ENCODE data around the gene PPME1.

Gene PPME1

GRCh38 chr11:74238243-74238642, 67.2 kb downstream of the PPME1 start:
- Histone ChIP-seq H3K36me3 (ENCODE audit: control insufficient read depth, insufficient read depth, low read length) (peaks cover 17% of the 10 kb centered on the region), H3K4me1 (ENCODE audit: control insufficient read depth, insufficient read depth, low read length, poor library complexity, severe bottlenecking) (no peaks in the 10 kb centered on the region), H3K9me3 (ENCODE audit: control insufficient read depth, low read length) (no peaks in the 10 kb centered on the region), H3K27ac (ENCODE audit: insufficient read depth, low read length, poor library complexity, severe bottlenecking) (no peak overlapping the region), H3K27me3 (replicated peaks; ENCODE audit: control insufficient read depth, insufficient read depth, low read length, poor library complexity, severe bottlenecking) (no peaks in the 10 kb centered on the region), H3K4me3 (ENCODE audit: insufficient read depth, low read depth, low read length, poor library complexity, severe bottlenecking) (no peak overlapping the region)
- no peak for DNase-seq

- DNase-seq, result no peak
- Histone ChIP-seq H3K4me1 (ENCODE audit: control insufficient read depth, insufficient read depth, low read length, poor library complexity, severe bottlenecking) (no peaks in the 10 kb centered on the region), H3K4me3 (ENCODE audit: insufficient read depth, low read depth, low read length, poor library complexity, severe bottlenecking) (no peak overlapping the region), H3K27ac (ENCODE audit: insufficient read depth, low read length, poor library complexity, severe bottlenecking) (no peak overlapping the region), H3K36me3 (ENCODE audit: control insufficient read depth, insufficient read depth, low read length) (peaks cover 46% of the 10 kb centered on the region), H3K9me3 (ENCODE audit: control insufficient read depth, low read length) (no peaks in the 10 kb centered on the region), H3K27me3 (replicated peaks; ENCODE audit: control insufficient read depth, insufficient read depth, low read length, poor library complexity, severe bottlenecking) (no peaks in the 10 kb centered on the region)
Measured at GRCh38 chr11:74248469-74248868, 77.4 kb downstream of the PPME1 start.

DNA sequence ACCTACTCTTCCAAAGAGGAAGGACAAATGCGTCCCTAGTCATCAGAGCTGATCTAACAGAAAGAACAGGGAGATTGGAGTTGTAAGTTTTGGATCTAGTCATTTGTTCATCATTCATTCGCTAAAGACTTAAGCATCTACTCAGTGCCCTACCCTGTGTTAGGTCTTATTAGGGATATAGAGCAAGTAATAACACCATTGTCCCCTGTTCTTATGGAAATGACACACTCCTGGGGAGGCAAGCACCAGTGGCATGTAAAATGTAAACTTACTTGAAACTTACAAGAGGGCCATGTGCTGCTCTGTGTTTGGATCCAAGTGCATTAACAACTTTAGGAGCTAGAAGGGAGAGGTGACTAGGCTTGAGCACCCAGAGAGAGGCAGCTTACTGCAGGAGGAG, 78.4 kb downstream of the PPME1 start:
- DNase-seq, result no peak
- Histone ChIP-seq H3K4me1 (ENCODE audit: control insufficient read depth, insufficient read depth, low read length, poor library complexity, severe bottlenecking) (no peaks in the 10 kb centered on the region), H3K27ac (ENCODE audit: insufficient read depth, low read length, poor library complexity, severe bottlenecking) (no peak overlapping the region), H3K9me3 (ENCODE audit: control insufficient read depth, low read length) (no peaks in the 10 kb centered on the region), H3K36me3 (ENCODE audit: control insufficient read depth, insufficient read depth, low read length) (peaks cover 45% of the 10 kb centered on the region), H3K27me3 (replicated peaks; ENCODE audit: control insufficient read depth, insufficient read depth, low read length, poor library complexity, severe bottlenecking) (no peaks in the 10 kb centered on the region), H3K4me3 (ENCODE audit: insufficient read depth, low read depth, low read length, poor library complexity, severe bottlenecking) (no peak overlapping the region)

GRCh38 chr11:74253361-74253760, 82.3 kb downstream of the PPME1 start:
- H3K4me1 ChIP-seq (ENCODE audit: control insufficient read depth, insufficient read depth, low read length, poor library complexity, severe bottlenecking), result no peaks in the 10 kb centered on the region
- H3K27me3 ChIP-seq (replicated peaks; ENCODE audit: control insufficient read depth, insufficient read depth, low read length, poor library complexity, severe bottlenecking), result no peaks in the 10 kb centered on the region
- no peak for DNase-seq
- peaks cover 32% of the 10 kb centered on the region for H3K36me3 ChIP-seq (ENCODE audit: control insufficient read depth, insufficient read depth, low read length)
- H3K9me3 ChIP-seq (ENCODE audit: control insufficient read depth, low read length), result no peaks in the 10 kb centered on the region
- H3K27ac ChIP-seq (ENCODE audit: insufficient read depth, low read length, poor library complexity, severe bottlenecking), result no peak overlapping the region
- H3K4me3 ChIP-seq (ENCODE audit: insufficient read depth, low read depth, low read length, poor library complexity, severe bottlenecking), result no peak overlapping the region

GRCh38 chr11:74255741-74256375, 84.8 kb downstream of the PPME1 start:
- Histone ChIP-seq H3K27ac (ENCODE audit: insufficient read depth, low read length, poor library complexity, severe bottlenecking) (no peak overlapping the region), H3K4me1 (ENCODE audit: control insufficient read depth, insufficient read depth, low read length, poor library complexity, severe bottlenecking) (no peaks in the 10 kb centered on the region), H3K9me3 (ENCODE audit: control insufficient read depth, low read length) (no peaks in the 10 kb centered on the region), H3K27me3 (replicated peaks; ENCODE audit: control insufficient read depth, insufficient read depth, low read length, poor library complexity, severe bottlenecking) (no peaks in the 10 kb centered on the region), H3K36me3 (ENCODE audit: control insufficient read depth, insufficient read depth, low read length) (peaks cover 14% of the 10 kb centered on the region), H3K4me3 (ENCODE audit: insufficient read depth, low read depth, low read length, poor library complexity, severe bottlenecking) (no peak overlapping the region)
- DNase-seq, result peak in 2 of 3 donors; percentile 8 to 31

DNA sequence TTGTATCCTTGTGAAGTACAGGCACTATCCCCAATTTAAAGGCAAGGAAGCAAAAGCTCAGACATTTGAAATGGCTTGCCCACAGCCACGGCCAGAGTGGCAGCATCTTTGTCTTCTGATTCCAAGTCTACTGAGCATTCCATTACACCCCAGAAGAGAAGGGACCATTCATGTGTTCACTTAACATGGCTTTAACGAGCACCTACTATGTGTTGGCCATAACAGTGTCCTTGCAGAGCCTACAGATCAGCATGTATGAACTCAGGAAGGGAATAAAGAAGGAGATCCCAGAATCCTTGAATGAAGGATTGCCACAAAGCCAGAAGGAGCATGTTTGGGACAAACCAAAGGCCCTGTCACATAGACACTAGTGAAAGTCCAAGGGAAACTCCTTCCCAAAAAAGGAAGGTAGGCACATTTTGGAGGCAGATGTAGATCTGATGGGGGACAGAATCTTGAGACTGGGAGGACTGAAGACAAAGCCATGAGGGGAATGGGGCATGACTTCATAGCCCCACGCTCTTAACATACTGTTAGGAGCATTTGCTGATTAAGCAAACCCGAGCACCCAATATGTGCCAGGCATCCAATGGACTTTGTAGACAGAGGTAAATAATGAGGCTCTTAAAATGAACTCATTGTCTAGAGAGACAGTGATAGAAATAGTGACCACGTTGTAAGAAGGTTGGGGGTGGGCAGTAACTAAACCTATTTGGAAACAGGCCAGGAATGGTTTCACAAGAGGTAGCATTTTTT, 85.5 kb downstream of the PPME1 start:
- Histone ChIP-seq H3K27ac (ENCODE audit: insufficient read depth, low read length, poor library complexity, severe bottlenecking) (no peak overlapping the region), H3K9me3 (ENCODE audit: control insufficient read depth, low read length) (no peaks in the 10 kb centered on the region), H3K4me1 (ENCODE audit: control insufficient read depth, insufficient read depth, low read length, poor library complexity, severe bottlenecking) (no peaks in the 10 kb centered on the region), H3K27me3 (replicated peaks; ENCODE audit: control insufficient read depth, insufficient read depth, low read length, poor library complexity, severe bottlenecking) (no peaks in the 10 kb centered on the region), H3K4me3 (ENCODE audit: insufficient read depth, low read depth, low read length, poor library complexity, severe bottlenecking) (no peak overlapping the region), H3K36me3 (ENCODE audit: control insufficient read depth, insufficient read depth, low read length) (peaks cover 7% of the 10 kb centered on the region)
- no peak for DNase-seq

- Histone ChIP-seq H3K36me3 (ENCODE audit: control insufficient read depth, insufficient read depth, low read length) (peaks cover 4% of the 10 kb centered on the region), H3K27ac (ENCODE audit: insufficient read depth, low read length, poor library complexity, severe bottlenecking) (no peak overlapping the region), H3K4me1 (ENCODE audit: control insufficient read depth, insufficient read depth, low read length, poor library complexity, severe bottlenecking) (no peaks in the 10 kb centered on the region), H3K27me3 (replicated peaks; ENCODE audit: control insufficient read depth, insufficient read depth, low read length, poor library complexity, severe bottlenecking) (no peaks in the 10 kb centered on the region), H3K4me3 (ENCODE audit: insufficient read depth, low read depth, low read length, poor library complexity, severe bottlenecking) (no peak overlapping the region), H3K9me3 (ENCODE audit: control insufficient read depth, low read length) (no peaks in the 10 kb centered on the region)
- DNase-seq, result no peak
Measured at GRCh38 chr11:74257959-74258553, 87.0 kb downstream of the PPME1 start.

- Histone ChIP-seq H3K4me1 (ENCODE audit: control insufficient read depth, insufficient read depth, low read length, poor library complexity, severe bottlenecking) (no peaks in the 10 kb centered on the region), H3K36me3 (ENCODE audit: control insufficient read depth, insufficient read depth, low read length) (no peaks in the 10 kb centered on the region), H3K4me3 (ENCODE audit: insufficient read depth, low read depth, low read length, poor library complexity, severe bottlenecking) (no peak overlapping the region), H3K9me3 (ENCODE audit: control insufficient read depth, low read length) (no peaks in the 10 kb centered on the region), H3K27ac (ENCODE audit: insufficient read depth, low read length, poor library complexity, severe bottlenecking) (no peak overlapping the region), H3K27me3 (replicated peaks; ENCODE audit: control insufficient read depth, insufficient read depth, low read length, poor library complexity, severe bottlenecking) (no peaks in the 10 kb centered on the region)
- DNase-seq, result no peak
Measured at GRCh38 chr11:74262725-74263124, 91.6 kb downstream of the PPME1 start.

DNA sequence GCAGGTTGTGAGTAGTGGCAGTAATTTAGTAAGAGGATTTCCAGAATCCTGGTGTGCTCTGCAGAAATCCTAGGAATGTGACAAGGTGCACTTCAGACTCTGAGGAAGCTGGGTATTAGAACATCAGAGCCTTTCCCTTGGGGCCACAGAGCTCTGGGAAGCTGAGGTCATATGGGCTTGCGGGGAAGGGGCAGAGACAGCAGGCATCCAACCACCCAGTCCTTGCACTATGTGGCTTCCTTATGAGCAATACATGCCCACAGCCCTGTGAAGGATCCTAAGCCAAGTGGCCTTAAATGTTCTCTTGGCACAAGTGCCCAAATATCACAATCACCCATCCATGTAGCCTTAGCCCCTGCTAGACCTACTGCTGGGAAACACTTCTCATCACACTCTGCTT, 94.2 kb downstream of the PPME1 start:
- no peaks in the 10 kb centered on the region for H3K36me3 ChIP-seq (ENCODE audit: control insufficient read depth, insufficient read depth, low read length)
- no peak overlapping the region for H3K27ac ChIP-seq (ENCODE audit: insufficient read depth, low read length, poor library complexity, severe bottlenecking)
- H3K4me1 ChIP-seq (ENCODE audit: control insufficient read depth, insufficient read depth, low read length, poor library complexity, severe bottlenecking), result no peaks in the 10 kb centered on the region
- H3K9me3 ChIP-seq (ENCODE audit: control insufficient read depth, low read length), result no peaks in the 10 kb centered on the region
- H3K27me3 ChIP-seq (replicated peaks; ENCODE audit: control insufficient read depth, insufficient read depth, low read length, poor library complexity, severe bottlenecking), result no peaks in the 10 kb centered on the region
- no peak overlapping the region for H3K4me3 ChIP-seq (ENCODE audit: insufficient read depth, low read depth, low read length, poor library complexity, severe bottlenecking)
- DNase-seq, result no peak

GRCh38 chr11:74267014-74267413, 95.9 kb downstream of the PPME1 start:
- no peak overlapping the region for H3K27ac ChIP-seq (ENCODE audit: insufficient read depth, low read length, poor library complexity, severe bottlenecking)
- H3K9me3 ChIP-seq (ENCODE audit: control insufficient read depth, low read length), result no peaks in the 10 kb centered on the region
- H3K4me1 ChIP-seq (ENCODE audit: control insufficient read depth, insufficient read depth, low read length, poor library complexity, severe bottlenecking), result no peaks in the 10 kb centered on the region
- no peak overlapping the region for H3K4me3 ChIP-seq (ENCODE audit: insufficient read depth, low read depth, low read length, poor library complexity, severe bottlenecking)
- H3K27me3 ChIP-seq (replicated peaks; ENCODE audit: control insufficient read depth, insufficient read depth, low read length, poor library complexity, severe bottlenecking), result no peaks in the 10 kb centered on the region
- H3K36me3 ChIP-seq (ENCODE audit: control insufficient read depth, insufficient read depth, low read length), result no peaks in the 10 kb centered on the region
- no peak for DNase-seq

All from effector memory CD4-positive, alpha-beta T cell (primary cell).